Central memory CD4-positive, alpha-beta T cell (primary cell): ENCODE results near the gene CD81.

ENCODE experiments used
- DNase-seq: peaks from one replicate; pipeline ENCODE4 v3.0.0; 2022

CD81 gene

DNA sequence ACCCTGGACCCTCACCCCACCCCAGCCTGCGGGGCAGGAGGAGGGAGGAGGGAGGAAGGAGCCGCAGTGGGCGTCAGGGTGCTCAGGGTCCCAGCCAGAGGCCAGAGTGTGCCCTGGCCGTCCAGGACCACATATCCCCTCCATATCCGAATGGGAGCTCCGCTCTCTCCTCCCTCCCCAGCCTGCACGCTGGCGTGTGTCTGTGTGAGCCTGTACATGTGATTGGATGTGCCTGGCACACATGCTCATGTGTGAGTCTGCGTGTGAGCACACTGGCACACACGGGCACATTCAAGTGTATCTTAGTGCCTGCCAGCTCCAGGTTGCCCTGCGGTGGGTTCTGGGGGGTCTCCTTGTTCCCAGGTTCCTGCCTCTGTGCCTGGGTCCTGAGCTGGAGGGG, 31.6 kb downstream of the CD81 start:
- DNase-seq, result no peak

DNA sequence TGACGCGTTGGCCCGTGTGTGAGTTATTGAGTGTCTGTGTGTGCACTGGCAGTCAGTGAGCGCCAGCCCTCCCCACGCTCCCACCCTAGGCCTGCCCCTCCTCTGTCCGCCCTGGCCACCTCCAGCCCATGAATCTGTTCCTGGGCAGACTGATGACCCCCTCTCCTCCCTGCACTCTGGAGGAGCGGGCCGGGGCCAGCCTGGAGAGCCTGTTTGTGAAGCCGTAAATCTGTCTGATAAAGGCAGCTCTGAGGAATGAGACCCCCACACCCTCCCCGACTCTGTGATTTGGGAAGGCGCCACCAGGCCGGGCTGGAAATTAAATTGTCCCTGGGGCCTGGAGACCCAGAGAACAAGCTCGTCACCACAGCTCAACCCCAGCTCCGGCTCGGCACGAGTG, 32.0 kb downstream of the CD81 start:
- DNase-seq, result no peak

DNA sequence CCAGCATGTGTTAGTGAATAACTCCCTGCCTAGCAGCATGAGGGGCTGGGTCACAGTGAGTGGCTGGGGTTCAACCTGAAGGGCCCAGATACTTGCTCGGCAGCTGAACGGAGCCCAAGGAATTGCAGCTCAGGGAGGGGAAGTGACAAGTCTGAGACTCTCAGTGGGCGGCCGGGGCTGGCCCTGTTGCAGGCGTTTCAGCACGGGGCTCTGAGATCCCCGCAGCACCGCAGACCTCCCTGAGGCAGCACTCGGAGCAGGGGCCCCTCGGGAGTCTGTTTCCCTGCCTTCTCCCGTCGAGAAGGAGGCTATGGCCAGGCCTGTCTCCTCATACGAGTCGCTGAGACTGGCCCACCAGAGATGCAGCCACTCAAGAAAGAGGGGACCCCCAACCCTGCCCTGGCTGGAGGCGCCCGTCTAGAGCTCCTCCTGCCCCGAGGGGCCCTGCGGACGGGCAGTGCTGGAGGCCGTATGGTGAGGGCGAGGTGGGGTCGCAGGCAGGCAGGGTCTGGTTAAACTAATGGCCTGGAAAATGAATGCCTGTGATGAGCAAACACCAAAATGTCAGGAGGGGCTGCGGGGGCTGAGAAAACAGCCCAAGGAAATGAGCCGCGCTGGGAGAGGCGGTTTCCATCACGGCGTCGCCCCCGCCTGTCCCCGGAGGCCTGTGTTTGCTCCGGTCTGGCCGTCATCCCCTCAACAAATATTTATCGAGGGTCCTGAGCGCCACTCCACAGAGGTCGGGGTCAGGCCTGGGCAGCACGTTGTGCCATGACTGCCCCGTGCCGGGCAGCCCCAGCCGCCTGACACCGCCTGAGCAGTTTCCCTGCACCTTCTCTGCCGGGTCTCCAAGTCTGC, 32.7 kb downstream of the CD81 start:
- no peak for DNase-seq

DNA sequence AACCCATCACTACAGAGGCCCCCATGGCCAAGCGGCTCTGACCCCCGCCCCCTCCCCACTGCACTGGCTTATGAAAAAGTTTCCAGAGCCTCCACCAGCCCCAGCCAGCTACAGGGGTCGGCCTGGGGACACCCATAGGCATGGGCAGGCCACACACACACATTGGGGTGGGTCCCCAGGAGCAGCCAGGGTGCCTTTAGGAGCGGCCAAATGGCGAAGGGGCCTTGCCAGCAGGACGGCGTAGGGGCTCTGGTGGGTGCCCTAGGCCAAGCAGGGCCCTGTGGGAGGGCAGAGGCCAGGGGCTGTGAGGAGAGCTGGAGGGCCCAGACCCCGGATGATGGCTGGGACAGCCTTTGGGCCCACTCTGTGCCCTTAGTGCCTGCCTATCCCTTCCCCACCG, 33.5 kb downstream of the CD81 start:
- no peak for DNase-seq

DNA sequence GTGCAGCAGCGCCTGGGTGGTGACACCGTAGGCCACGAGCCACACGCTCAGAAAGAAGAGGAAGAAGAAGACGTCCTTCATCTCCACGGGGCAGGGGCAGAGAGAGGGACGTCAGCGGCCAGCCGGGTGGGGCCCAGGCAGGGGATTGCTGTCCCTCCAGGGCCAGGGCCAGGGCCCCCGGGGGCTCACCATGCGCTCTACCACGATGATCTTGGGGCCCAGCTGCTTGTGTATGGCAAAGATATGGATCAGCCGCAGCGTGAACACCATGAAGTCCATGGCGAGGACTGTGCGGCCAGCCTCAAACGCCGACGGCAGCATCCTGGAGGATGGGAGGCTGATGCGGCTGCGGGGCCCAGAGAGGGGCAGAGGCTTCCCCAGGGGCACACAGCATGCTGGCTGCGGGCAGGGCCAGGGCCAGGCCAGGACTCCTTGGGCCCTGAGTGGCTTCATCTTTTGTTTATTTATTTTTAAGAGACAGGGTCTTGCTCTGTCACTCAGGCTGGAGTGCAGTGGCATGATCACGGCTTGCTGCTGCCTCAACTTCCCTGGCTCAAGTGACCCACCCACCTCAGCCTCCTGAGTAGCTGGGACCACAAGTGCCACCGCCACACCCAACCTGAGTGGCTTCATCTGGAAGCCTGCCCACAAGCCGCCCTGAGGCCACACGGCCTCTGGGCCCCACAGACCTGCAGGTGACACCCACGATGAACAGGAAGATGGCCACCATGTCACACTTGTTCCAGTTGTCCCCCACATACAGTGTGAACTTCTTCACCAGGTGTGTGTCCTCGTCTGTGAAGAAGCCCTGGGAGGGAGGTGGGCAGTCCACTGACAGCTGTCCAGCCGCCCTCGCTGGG, 34.6 kb downstream of the CD81 start:
- no peak for DNase-seq

DNA sequence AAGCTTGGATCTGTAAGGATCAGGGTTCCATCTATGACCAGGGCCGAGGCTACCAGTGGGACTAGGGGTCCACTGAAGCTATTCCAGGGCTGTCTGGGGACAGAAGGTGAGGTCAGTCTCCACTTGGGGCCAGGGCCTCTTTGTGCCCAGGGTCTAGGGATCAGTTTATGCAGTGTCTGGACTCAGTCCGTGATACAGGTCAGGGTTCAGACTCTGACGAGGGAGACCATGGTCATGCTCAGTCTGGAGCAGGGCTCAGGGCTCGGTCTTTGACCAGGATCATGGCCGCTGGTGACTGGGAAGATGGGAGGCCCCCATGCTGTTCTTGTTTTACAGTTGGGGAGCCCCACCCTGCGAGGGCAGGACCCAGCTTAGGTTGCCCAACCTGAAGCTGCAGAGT, 35.2 kb downstream of the CD81 start:
- no peak for DNase-seq

DNA sequence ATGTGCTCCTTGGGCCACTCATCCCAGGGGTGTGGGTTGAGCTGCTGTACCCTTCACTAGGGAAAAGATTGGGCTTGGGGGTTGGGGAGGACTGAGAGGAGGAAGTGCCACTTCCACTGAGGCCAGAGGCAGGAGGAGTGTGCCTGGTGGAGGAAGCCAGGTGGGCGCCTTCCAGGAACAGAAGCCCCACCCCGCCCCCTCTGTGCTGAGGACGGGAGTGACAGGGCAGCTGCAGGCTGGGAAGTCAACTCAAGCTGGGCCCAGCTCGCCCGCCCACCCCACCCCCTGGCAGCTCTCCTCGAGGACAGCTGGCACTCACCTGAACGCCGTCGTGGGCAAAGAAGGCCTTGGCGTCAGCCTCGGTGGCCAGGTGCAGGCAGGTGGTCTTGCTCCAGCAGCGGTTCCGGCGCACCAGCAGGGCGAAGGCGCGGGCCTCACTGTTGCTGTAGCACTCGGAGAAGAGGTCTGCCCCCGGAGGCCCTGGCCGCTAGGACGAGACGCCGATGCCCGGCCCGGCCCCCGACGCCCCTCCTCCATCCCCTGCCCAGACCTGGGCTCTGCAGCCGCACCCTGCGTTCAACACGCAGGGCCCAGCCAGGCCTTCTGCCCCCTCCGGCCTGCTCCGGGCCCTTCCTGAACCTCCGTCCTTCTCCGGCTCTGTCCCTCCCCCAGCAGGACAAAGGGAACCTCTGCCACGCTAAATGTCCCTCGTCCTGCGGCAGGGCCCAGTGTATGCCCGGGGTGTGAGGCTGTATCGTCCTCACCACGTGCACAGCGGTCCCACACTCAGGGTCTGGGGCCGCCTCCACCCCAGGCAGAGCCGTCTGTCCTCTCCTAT, 36.9 kb downstream of the CD81 start:
- DNase-seq, result no peak

DNA sequence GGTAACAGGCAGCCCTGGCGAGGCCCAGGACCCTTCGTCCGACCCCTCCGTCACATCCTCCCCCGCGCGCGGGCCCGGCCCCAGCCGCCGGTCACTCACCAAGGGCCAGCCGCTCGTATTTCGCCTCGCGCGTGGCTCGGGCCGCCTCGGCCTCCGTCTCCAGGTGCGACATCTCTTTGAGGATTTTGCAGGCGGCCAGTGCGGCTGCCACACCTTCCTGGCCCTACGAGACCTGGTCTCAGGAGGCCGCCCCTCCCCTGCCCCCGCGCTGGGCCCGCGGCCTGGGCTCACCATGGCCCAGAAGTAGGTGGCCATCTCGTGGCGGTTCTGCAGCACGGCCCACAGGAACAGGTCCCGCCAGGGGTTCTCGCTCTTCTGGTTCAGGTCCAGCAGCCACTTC, 37.5 kb downstream of the CD81 start:
- DNase-seq, result no peak

DNA sequence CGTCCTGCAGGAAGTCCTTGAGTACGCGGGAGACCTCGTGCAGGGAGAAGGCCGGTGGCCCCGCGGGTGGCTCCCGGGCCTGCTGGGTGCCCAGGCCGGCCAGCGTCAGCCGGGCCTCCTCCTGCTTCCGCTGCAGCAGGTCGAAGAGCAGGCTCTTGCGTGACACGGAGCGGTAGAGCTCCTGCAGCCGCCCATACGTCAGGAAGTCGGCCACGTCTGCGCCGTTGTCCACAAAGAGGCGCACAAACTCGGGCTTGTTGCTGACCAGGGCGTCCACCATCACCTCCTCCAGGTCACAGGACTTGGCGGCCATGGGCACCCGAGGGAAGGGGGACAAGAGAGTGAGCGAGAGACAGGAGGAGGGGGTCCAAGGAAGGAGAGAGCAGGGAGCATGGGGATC, 38.1 kb downstream of the CD81 start:
- no peak for DNase-seq

DNA sequence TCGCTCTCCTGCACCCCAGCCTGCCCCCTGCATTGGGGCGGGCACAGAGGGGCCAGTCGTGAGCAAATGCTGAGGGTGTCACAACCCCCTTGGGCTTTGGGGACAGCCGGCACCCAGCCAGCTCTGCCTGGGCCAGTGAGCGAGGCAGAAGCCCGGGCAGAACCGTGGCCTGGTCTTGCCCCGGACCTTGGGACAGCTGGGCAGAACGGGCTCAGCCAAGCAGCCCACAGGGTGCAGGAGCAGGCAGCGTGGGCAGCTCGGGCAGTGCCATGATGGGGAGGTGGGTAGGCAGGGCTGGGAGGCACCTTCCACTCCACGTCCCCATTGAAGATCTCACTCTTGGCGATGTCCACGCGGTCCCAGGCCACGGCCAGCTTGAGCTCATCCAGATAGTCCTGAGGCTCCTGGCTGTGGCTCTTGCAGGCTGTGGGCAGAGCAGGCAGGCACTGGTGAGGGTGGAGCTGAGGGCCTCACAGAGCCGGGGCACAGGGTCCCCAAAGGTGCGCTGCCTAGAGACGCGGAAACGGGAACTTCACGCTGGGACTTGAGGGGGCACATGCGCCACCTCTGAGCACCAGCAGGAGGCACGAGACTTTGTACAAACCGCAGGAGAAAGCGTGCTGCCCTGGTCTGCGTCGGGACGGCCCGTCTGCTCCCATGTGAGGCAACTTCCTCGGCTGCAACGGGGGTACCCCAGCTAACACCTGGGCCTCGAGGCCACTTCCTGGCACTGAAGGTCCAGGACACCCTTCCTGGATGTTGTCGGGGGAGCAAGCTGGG, 38.7 kb downstream of the CD81 start:
- no peak for DNase-seq

DNA sequence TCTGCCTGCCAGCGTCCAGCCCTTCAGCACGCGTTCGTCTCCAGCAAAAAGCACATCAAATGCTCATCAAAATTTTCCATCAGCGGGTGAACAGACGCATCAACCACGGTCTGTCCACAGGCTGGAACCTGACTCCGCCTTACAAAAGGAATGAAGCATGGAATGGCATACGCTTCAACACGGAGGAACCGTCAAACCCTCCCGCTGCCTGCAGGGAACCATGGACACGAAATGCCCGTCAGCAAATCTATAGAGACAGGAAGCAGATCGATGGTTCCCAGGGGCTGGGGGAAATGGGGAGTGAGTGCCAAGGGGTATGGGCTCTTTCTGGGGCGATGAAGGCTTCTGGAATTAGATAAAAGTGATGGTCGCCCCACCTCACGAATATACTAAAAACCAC, 39.7 kb downstream of the CD81 start:
- DNase-seq, result no peak

DNA sequence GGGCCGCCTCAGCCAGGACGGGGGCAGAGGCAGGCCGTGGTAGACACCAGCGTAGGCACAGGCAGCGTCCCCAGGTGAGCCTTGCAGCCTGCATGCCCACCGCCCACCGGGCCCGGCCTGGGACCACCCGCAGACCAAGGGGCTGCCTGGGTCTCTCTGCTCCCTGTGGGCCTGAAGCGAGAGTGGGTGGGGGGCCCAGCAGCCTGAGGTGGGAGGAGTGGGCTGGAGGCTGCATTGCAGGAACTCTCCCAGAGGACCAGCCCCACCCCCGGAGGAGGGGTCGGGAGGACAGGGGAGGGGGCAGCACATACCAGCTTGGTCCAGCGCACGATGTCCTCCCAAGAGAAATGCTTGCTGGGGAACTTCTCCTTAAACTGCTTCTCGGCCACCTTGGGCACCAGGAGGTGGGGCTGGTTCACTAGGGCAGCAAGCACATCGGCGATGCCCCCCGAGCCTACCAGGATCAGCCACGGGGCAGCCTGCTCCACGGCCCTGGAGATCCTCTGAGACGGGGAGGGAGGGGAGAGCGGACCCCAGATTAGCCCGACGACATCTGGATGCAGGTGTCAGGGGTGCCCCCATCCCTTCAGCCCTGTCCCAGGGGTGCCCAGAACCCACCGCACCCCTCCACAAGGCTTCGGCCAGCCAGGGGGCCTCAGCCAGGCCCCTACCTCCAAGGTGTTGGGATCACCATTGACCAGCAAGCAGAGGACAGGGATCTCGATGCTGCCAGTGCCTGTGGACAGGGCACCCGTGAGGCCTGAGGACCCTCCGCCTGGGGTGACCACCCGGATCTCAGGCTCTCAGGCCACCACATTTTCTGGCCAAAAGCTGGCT, 41.0 kb downstream of the CD81 start:
- no peak for DNase-seq

DNA sequence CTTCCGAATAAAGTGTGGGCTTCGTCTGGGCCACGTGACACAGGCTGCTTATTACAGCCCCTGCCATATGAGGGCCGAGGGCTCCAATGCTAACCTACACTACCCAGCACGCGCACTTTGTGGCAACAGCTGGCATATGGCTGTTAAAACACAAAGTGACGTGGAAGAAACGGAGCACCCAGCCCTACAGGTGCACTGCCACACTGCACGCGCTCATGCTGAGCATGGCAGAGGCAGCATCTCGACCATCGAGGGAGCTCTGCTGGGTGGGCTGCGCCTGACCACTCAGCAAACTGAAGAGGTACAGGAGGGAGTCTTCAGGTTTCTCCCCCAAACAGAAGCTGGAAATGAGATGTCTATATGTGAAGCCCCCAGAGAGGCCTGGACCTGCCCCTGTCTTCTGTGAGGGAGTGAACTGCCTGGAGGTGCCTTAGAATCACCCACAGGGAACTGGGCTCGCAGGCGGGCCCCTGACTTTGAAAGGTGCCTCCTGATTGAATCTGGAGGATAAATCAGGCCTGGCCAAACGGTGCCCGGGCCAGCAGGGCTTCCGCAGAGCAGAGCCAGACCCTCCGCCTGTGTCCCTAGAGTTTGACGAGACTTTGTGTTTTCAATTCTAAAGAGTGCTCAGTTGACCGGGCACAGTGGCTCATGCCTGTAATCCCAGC, 41.7 kb downstream of the CD81 start:
- no peak for DNase-seq

DNA sequence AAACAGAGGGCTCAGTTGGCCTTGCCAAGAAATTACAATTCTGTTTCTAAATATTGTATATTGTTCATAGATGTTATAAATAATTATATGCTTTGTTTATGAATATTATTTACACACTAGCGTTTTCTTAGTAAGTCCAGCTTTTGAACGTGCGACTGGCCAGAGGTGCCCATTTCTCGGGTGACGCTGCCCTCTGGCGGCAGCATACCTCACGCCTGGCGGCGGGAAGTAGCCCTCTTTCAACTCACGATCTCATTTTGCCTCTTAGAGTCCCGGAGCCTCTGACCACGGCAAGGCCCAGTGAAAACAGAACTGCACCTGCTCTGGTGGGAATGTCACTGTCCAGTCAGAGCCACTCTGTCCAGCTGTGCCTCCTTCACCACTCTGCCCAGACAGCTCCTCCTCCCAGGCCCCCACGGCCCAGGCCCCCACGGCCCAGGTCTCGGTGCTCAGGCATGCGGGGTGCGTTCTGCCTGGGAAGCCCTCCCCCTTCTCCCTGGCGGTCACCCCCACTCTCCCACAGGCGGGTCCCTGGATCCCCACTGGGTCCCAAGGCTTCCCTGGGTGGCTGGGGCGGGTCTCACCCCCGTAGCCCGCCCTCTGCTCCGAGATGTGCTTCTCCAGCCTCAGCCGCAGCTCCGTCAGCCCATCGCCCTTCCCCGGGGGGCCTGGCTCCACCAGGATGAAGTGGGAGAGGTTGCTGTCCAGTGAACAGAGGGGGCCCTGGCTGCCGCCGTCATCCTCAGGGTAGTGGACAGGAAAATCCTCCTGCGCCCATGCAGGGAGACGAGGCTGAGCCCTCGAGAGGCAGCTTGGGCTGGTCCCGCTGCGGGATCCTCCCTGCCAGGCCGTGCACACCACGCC, 42.8 kb downstream of the CD81 start:
- peak; percentile 40 for DNase-seq

DNA sequence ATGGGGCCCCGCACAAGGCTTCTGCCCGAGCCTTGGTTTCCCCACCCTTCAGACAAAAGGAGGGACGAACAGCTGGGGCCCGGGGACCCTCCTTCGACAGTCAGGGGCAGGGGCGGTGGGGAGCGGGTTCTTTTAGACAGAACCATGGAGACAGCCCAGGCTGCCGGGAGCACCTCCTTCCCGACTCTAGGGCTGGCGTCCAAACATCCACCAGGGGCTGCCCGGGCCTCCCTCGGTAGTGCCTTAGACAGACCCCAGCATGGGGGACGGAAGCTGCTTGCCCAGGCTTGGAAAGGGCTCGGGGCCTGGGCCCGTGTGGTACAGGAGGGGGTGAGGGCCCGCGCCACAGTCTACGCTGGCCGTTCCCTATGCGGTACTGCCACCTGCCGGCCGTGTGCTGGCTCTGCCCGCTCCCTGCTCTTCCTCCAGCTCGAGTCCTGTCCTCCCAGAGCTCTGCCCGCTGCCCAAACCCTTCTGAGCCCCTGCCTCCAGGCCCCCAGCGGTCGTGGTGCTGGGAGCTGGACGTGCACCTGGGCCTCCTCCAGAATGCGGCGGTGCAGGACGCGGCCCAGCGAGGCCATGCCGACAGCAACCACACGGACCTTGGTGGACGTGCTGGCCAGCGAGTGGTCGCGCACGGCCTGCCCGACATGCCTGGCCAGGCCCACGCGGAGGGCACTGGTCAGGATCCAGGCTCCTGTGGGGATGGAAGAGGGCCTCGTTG, 43.6 kb downstream of the CD81 start:
- DNase-seq, result peak; percentile 60

DNA sequence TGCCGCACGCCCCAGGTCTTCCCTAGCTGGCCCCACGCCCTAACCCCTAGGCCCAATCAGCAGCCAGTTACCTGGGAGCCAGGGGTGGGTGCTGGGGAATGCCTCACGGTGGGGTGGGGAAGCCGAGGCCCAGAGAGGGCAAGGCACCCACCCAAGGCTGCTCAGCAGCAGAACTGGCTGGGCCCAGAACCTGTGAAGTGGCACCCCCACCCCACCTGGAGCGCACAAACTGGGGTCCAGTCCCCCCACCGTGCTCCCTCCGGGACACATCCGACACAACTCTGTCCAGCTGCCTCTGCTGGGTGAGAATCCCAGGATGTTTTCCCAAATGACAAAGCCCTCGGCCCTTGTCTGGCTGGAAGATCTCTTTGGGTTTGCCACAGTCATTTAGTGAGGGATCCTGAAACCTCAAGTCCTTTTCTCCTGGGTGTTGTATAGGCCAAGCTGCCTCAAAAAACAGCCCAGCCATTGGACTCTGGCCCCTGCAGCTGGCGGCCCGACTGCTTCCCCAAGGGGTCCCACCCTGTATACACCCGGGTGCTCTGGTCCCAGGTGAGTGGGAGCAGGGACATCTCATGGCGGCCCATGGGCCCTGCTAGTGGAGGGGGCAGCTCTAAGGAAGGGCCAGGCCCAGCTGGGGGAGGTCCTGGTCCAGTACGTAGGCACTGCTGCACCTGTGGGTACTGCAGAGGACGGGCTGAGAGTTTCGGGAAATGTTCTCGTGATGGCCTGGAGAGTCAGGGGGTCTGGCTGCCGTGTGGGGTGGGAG, 44.3 kb downstream of the CD81 start:
- DNase-seq, result no peak

DNA sequence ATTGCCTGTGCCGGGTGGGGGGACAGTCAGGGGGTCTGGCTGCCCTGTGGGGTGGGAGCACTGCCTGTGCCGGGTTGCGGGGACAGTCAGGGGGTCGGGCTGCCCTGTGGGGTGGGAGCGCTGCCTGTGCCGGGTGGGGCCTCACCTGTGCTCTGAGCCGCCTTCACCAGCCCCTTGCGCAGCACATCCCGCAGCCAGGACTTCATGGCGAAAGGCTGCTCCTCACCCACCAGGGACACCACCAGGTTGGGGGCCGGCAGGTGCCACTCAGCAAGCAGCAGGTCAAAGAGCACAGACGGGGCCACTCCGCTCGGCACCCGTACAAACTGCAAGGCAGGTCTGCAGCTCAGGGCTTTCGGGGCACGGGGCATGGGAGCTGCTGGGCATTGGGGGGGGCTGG, 44.9 kb downstream of the CD81 start:
- no peak for DNase-seq

DNA sequence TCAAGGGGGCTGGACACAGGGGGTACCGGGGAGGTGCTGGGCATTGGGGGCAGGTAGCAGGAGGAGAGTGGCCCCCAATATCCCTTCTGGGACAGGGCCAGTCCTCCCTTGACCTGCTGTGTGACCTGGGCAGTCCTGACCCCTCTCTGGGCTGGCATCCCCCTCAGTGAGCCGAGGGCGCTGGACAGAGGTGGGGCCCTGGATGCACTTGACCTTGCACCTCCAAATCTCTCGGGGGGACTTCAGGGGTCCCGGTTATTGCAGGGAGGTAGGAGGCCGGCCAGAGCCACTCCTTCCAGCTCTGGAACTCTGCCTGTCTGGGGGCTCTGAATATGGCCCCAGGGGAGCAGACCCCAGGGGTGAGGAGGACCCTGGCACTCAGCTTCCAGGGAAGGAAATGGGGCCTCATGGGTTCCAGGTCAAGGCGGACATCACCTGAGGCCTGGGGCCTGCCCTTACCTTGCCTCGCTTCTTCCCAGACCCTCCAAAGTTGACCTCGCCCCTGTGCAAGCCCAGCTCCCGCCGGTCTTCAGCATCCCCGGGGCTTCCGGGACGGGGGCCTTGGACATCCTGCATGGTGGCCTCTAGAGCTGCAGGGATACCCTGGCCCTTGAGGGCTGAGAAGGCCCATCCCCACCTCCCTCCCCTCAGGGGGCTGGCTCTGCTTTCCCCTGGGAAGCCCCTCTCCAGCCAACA, 45.5 kb downstream of the CD81 start:
- no peak for DNase-seq
